Activated CD8-positive, alpha-beta T cell treated with anti-CD3 and anti-CD28 coated beads for 36 hours (primary cell): Measurements from ENCODE around the gene ITM2B. TPM values are rescaled to one million over a fixed set of nuclear protein-coding genes. Genes with fewer than 3 reads are reported as not detected.

Experiments used
- ATAC-seq: fragments of 200-7000 bp; cut with Tn5 transposase; one replicate; pipeline ENCODE4 v1.10.0; 2021; ENCODE audit warnings: mild to moderate bottlenecking, moderate library complexity
- CTCF ChIA-PET: fragments of 350-600 bp; sonication (Branson Sonifier 250); formaldehyde crosslinking; loops from one replicate; lab custom pipeline; 2021; ENCODE audit warnings: antibody characterized with exemption; lab: Charles Lee
- POLR2A ChIA-PET: fragments of 350-600 bp; sonication (Branson Sonifier 250); formaldehyde crosslinking; loops from one replicate; lab custom pipeline; 2021; ENCODE audit warnings: antibody characterized with exemption; lab: Charles Lee
- DNase-seq: peaks from one replicate; pipeline ENCODE4 v3.0.0-alpha.2; 2020
- H3K27ac Mint-ChIP-seq: one replicate; pipeline ENCODE4 v1.8.0; 2021; ENCODE audit warnings: mild to moderate bottlenecking, mixed read lengths
- H3K27me3 Mint-ChIP-seq: one replicate; pipeline ENCODE4 v1.8.0; 2021; ENCODE audit warnings: mixed read lengths
- H3K36me3 Mint-ChIP-seq: one replicate; pipeline ENCODE4 v1.8.0; 2021; ENCODE audit warnings: low read depth, mixed read lengths
- H3K4me1 Mint-ChIP-seq: one replicate; pipeline ENCODE4 v1.8.0; 2021; ENCODE audit warnings: low read depth, mixed read lengths
- H3K4me3 Mint-ChIP-seq: one replicate; pipeline ENCODE4 v1.8.0; 2021; ENCODE audit warnings: mild to moderate bottlenecking, moderate library complexity, mixed read lengths
- H3K9me3 Mint-ChIP-seq: one replicate; pipeline ENCODE4 v1.8.0; 2021; ENCODE audit warnings: mixed read lengths
- CTCF ChIP-seq: fragments of 200-600 bp; IDR thresholded peaks from one replicate; pipeline ENCODE4 v1.8.0; 2022; ENCODE audit warnings: antibody characterized with exemption, mild to moderate bottlenecking
- intact Hi-C: fragments of 100-400 bp; cut with micrococcal nuclease; formaldehyde crosslinking; loops from one replicate; pipeline ENCODE4 v1.10.0; 2022
- total RNA-seq, 2 experiments: library from RNA; stranded (reverse); gene quantifications; one replicate each; pipeline ENCODE4 v1.2.3, GENCODE V29; 2021

ITM2B gene
- total RNA-seq, 2 experiments from 2014 or later = 85.5 to 91.2 TPM

GRCh38 chr13:48188131-48188530, 44.9 kb upstream of the ITM2B start:
- TF ChIP-seq CTCF = no peak
- no peak overlapping the region for H3K4me3 Mint-ChIP-seq
- ChIA-PET POLR2A (interaction anchor here (0.8 to 1.0 kb wide), 2 partner anchors 21 to 31 kb away, joined by 3 read pairs; no protein-coding TSS in a partner anchor), CTCF (interaction anchor here (0.8 to 1.5 kb wide), 4 partner anchors 13 to 61 kb away, joined by 3 to 4 read pairs (median 3); partner anchors contain the start of gene ITM2B)
- peaks cover 50% of the 10 kb centered on the region for H3K4me1 Mint-ChIP-seq
- intact Hi-C loops = loop anchor here (5.0 kb wide), 1 partner anchor 34 kb away; no protein-coding TSS in a partner anchor
- ATAC-seq (no peak), DNase-seq (no peak)
- no peak overlapping the region for H3K27ac Mint-ChIP-seq
- H3K9me3 Mint-ChIP-seq = no peaks in the 10 kb centered on the region
- no peaks in the 10 kb centered on the region for H3K27me3 Mint-ChIP-seq
- H3K36me3 Mint-ChIP-seq = no peaks in the 10 kb centered on the region

GRCh38 chr13:48188601-48189000, 44.4 kb upstream of the ITM2B start:
- no peak overlapping the region for H3K4me3 Mint-ChIP-seq
- no peak for ATAC-seq
- H3K9me3 Mint-ChIP-seq = no peaks in the 10 kb centered on the region
- H3K36me3 Mint-ChIP-seq = no peaks in the 10 kb centered on the region
- intact Hi-C loops = loop anchor here (5.0 kb wide), 1 partner anchor 34 kb away; no protein-coding TSS in a partner anchor
- ChIA-PET CTCF (interaction anchor here (0.8 to 1.5 kb wide), 4 partner anchors 13 to 61 kb away, joined by 3 to 4 read pairs (median 3); partner anchors contain the start of gene ITM2B), POLR2A (interaction anchor here (0.8 to 1.8 kb wide), 3 partner anchors 20 to 38 kb away, joined by 3 read pairs; no protein-coding TSS in a partner anchor)
- no peak for DNase-seq
- no peak overlapping the region for H3K27ac Mint-ChIP-seq
- H3K27me3 Mint-ChIP-seq = no peaks in the 10 kb centered on the region
- no peak for TF ChIP-seq CTCF
- peaks cover 50% of the 10 kb centered on the region for H3K4me1 Mint-ChIP-seq

DNA sequence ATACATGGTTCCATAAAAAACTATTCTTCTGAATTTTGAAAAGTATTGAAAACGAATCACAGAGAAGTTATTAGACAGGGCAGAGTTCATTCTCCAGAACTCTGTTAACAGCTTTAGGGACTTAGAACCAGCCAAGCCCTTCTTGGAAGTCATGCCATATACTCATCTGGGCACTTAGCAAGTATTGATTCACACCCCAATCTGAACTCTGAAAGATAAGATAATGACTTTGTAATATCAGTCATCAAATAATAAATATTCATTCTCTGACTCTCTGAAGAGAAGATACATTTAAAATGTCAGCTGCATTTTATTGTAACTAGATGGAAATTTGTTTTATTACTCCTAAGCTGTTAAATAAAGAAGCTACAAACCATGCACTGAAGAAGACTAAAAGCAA, 43.8 kb upstream of the ITM2B start:
- intact Hi-C loops = loop anchor here (5.0 kb wide), 1 partner anchor 33 kb away; no protein-coding TSS in a partner anchor
- DNase-seq (no peak), ATAC-seq (no peak)
- POLR2A ChIA-PET = interaction anchor here (1.0 to 1.8 kb wide), 2 partner anchors 20 to 39 kb away, joined by 3 read pairs; no protein-coding TSS in a partner anchor
- H3K36me3 Mint-ChIP-seq = no peaks in the 10 kb centered on the region
- no peaks in the 10 kb centered on the region for H3K9me3 Mint-ChIP-seq
- H3K27me3 Mint-ChIP-seq = no peaks in the 10 kb centered on the region
- no peak overlapping the region for H3K27ac Mint-ChIP-seq
- H3K4me1 Mint-ChIP-seq = peaks cover 49% of the 10 kb centered on the region
- H3K4me3 Mint-ChIP-seq = no peak overlapping the region
- CTCF ChIA-PET = interaction anchor here (1.2 to 1.5 kb wide), 4 partner anchors 14 to 62 kb away, joined by 3 to 4 read pairs (median 3); no protein-coding TSS in a partner anchor
- TF ChIP-seq CTCF = no peak

DNA sequence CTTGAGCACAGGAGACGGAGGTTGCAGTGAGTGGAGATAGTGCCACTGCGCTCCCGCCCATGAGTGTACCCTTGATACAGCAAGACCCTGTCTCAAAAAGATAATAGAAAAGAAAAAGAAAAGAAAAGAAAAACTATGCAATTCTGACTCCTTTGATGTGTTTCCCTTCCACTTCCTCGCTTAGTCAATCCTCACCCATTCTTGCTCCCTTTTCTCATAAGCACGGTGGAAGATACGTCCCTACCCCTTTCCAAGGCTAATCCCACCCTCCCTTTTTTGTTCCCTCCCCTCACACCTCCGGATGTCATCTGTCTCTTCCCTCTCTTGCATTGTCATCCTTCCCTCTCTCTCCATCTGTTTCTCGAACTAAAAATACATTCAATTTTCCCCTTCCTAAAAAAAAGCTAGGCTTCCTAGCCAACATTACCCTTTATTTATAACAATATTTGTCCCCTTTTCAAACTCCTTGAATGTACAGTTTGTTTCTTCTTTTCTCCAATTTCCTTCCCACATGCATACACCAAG, 40.5 kb upstream of the ITM2B start:
- no peak for DNase-seq
- intact Hi-C loops = no loop called here
- no peak for ATAC-seq
- ChIA-PET CTCF (interaction anchor here (1.4 to 2.7 kb wide), 2 partner anchors 28 to 62 kb away, joined by 5 to 8 read pairs; no protein-coding TSS in a partner anchor), POLR2A (interaction anchor here (1.0 kb wide), 1 partner anchor 37 kb away, joined by 3 read pairs; no protein-coding TSS in a partner anchor)
- H3K27ac Mint-ChIP-seq = no peak overlapping the region
- TF ChIP-seq CTCF = no peak
- H3K27me3 Mint-ChIP-seq = no peaks in the 10 kb centered on the region
- no peak overlapping the region for H3K4me3 Mint-ChIP-seq
- H3K4me1 Mint-ChIP-seq = peaks cover 32% of the 10 kb centered on the region
- H3K36me3 Mint-ChIP-seq = no peaks in the 10 kb centered on the region
- no peaks in the 10 kb centered on the region for H3K9me3 Mint-ChIP-seq

GRCh38 chr13:48194379-48194754, 38.6 kb upstream of the ITM2B start:
- ChIA-PET POLR2A (no interaction called here), CTCF (no interaction called here)
- no peaks in the 10 kb centered on the region for H3K36me3 Mint-ChIP-seq
- no peaks in the 10 kb centered on the region for H3K27me3 Mint-ChIP-seq
- peaks cover 21% of the 10 kb centered on the region for H3K4me1 Mint-ChIP-seq
- ATAC-seq = no peak
- intact Hi-C loops = no loop called here
- H3K4me3 Mint-ChIP-seq = no peak overlapping the region
- DNase-seq = no peak
- no peak for TF ChIP-seq CTCF
- H3K27ac Mint-ChIP-seq = no peak overlapping the region
- H3K9me3 Mint-ChIP-seq = no peaks in the 10 kb centered on the region
